ENCODE data around the gene TNFSF8.

TNFSF8 gene

DNA sequence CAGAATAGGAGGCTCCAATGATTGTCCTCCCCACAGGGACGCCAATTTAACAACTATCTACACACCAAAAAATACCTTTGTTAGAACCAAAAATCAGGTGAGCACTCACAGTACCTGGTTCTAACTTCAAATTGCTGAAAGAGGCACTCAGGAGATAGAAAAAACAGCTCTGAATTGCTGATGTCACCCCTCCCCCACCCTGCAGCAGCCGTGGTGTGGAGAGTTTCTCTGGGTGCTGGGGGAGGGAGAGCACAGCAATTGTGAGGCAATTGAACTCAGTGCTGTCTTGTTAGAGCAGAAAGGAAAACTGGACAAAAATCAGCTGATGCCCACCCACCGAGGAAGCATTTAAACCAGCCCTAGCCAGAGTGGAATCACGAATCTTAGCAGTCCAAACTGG lies 41.8 kb downstream of the TNFSF8 start:
- no peak for ATAC-seq
- Mint-ChIP-seq H3K36me3 (ENCODE audit: low read depth) (peaks cover 2% of the 10 kb centered on the region), H3K4me1 (peaks cover 58% of the 10 kb centered on the region), H3K27ac (no peak overlapping the region), H3K4me3 (no peak overlapping the region), H3K9me3 (peaks cover 32% of the 10 kb centered on the region), H3K27me3 (no peaks in the 10 kb centered on the region)
- DNase-seq = no peak

DNA sequence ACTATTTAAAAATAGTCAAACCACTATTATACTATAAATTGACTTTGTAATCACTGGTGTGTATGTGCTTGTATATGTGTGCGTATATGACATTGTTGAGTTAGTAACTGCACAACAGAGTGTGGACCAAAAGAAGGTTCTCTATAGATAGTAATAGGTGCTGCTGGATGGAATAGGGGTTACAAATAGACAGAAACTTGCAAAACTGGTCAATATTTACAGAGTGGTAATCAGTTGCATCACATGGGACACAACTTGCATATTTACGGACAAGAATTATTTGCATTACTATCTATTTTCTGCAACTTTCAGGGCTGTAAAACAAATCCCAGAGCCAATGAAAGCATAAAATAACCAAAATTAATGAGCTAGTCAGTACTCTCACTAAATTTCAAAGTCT lies 42.4 kb downstream of the TNFSF8 start:
- no peaks in the 10 kb centered on the region for H3K27me3 Mint-ChIP-seq
- DNase-seq = no peak
- H3K4me3 Mint-ChIP-seq = no peak overlapping the region
- no peak for ATAC-seq
- H3K9me3 Mint-ChIP-seq = peaks cover 33% of the 10 kb centered on the region
- no peak overlapping the region for H3K27ac Mint-ChIP-seq
- H3K4me1 Mint-ChIP-seq = peaks cover 52% of the 10 kb centered on the region
- H3K36me3 Mint-ChIP-seq (ENCODE audit: low read depth) = peaks cover 3% of the 10 kb centered on the region

DNA sequence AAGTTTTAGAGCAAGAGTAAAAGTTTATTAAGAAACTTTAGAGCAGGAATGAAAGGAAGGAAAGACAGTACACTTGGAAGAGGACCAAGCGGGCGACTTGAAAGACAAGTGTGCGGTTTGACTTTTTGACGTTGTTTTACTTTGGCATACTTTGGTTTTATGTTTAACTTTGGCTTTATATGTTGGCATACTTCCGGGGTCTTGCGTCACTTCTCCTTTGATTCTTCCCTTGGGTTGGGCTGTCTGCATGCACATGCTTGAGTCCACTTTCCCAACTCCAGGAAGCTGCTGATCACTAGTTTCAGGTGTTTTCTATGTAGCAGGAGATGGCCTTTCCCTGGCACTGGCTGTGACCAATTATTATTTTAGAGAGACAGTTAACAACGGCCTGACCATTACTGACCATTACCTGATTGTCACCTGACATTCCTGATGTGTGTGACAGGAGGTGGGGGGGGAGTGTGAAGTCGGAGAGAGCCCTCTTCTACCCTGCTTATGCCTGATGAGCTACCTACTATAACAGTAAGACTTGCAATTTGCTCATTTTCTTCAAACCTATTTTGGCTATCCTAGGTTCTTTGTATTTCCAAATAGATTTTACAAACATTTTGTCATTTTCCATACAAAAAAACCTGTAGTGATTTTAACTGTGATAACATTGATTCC lies 45.5 kb downstream of the TNFSF8 start:
- ATAC-seq (no peak), DNase-seq (no peak)
- peaks cover 23% of the 10 kb centered on the region for H3K9me3 Mint-ChIP-seq
- H3K4me3 Mint-ChIP-seq = no peak overlapping the region
- peaks cover 26% of the 10 kb centered on the region for H3K4me1 Mint-ChIP-seq
- no peak overlapping the region for H3K27ac Mint-ChIP-seq
- H3K36me3 Mint-ChIP-seq (ENCODE audit: low read depth) = peaks cover 3% of the 10 kb centered on the region
- H3K27me3 Mint-ChIP-seq = no peaks in the 10 kb centered on the region

DNA sequence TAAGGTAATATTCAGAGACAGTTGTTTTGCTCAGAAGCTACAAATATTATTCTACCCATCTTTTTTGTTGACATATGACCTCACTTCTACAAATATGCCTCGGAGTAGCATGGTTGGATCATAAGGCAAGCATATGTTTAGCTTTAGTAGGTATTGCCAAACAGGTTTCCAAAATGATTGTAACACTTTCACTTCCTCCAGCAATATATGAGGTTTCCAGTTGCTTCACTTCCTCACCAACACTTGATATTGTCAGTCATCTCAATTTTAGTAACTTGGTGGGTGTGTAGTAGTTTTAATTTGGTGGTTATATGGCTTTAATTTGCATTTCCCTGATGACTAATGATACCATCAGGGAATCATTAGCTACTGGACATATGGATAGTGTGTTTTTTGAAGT lies 46.7 kb downstream of the TNFSF8 start:
- Mint-ChIP-seq H3K4me1 (peaks cover 15% of the 10 kb centered on the region), H3K4me3 (no peak overlapping the region), H3K36me3 (ENCODE audit: low read depth) (peaks cover 3% of the 10 kb centered on the region), H3K9me3 (peaks cover 23% of the 10 kb centered on the region), H3K27ac (no peak overlapping the region), H3K27me3 (no peaks in the 10 kb centered on the region)
- peak; percentile 52 for ATAC-seq
- no peak for DNase-seq

DNA sequence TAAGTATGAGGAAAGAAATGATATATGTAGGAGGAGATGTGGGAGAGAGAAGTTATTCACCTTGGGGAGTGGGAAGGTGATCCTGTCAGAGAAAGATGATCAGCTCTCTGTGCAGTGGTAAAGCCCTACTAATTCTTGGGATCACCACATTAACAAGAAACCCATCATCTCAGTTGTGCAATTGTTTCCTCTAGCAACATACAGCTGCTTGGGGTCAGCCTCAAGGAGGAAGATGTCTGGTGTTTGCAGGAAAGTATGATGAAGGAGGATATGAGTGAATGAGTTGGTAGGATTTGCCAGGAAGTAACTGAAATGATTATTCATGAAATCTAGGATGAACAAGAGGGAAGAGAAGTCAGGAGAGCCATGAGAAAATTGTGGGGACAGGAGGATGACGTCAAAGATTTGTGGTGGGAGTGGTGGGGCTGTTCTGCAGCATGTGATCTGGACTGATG lies 50.1 kb downstream of the TNFSF8 start:
- Mint-ChIP-seq H3K27ac (no peak overlapping the region), H3K4me3 (no peak overlapping the region), H3K4me1 (peaks cover 13% of the 10 kb centered on the region), H3K27me3 (no peaks in the 10 kb centered on the region), H3K9me3 (peaks cover 36% of the 10 kb centered on the region), H3K36me3 (ENCODE audit: low read depth) (peaks cover 3% of the 10 kb centered on the region)
- DNase-seq = no peak
- peak; percentile 36 for ATAC-seq

DNA sequence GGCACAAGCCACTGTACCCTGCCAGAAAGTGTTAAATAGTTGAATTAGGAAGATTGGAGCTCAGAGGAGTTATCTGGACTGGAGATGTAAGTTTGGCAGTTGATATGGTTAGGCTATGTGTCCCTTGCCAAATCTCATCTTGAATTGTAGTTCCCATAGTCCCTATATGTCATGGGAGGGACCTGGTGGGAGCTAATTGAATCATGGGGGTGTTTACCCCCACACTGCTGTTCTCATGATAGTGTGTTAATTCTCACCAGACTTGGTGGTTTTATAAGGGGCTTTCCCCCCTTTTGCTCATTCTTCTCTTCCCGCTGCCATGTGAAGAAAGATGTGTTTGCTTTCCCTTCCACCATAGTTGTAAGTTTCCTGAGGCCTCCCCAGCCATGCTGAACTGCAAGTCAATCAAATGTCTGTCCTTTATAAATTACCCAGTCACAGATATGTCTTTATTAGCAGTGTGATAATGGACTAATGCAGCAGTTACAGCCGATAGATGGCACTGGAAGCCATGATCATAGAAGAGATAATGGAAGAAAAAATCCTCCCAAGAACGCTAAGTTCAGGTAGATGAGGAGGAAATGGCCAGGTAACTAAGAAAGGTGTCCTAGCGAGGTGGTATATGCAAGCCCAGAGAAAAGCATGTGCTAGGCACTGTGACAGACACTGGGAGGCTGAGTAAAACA lies 51.4 kb downstream of the TNFSF8 start:
- no peak for DNase-seq
- H3K27me3 Mint-ChIP-seq = no peaks in the 10 kb centered on the region

DNA sequence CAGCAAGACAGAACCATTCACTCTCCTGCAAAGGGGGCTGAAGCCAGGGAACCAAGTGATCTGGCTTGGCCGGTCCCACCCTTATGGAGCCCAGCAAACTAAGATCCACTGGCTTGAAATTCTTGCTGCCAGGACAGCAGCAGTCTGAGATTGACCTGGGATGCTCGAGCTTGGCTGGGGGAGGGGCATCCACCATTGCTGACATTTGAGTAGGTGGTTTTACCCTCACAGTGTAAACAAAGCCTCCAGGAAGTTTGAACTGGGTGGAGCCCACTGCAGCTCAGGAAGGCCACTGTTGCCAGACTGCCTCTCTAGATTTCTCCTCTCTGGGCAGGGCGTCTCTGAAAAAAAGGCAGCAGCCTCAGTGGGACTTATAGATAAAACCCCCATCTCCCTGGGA lies 60.5 kb downstream of the TNFSF8 start:
- Mint-ChIP-seq H3K4me1 (peaks cover 21% of the 10 kb centered on the region), H3K27ac (no peak overlapping the region), H3K36me3 (ENCODE audit: low read depth) (peaks cover 24% of the 10 kb centered on the region), H3K4me3 (no peak overlapping the region), H3K27me3 (no peaks in the 10 kb centered on the region), H3K9me3 (peaks cover 40% of the 10 kb centered on the region)
- ATAC-seq (no peak), DNase-seq (no peak)

More for the DNA sequence above, 51.4 kb downstream of the TNFSF8 start:
- peaks cover 6% of the 10 kb centered on the region for H3K36me3 Mint-ChIP-seq (ENCODE audit: low read depth)
- H3K4me3 Mint-ChIP-seq = no peak overlapping the region
- H3K9me3 Mint-ChIP-seq = peaks cover 36% of the 10 kb centered on the region
- H3K4me1 Mint-ChIP-seq = peaks cover 11% of the 10 kb centered on the region
- ATAC-seq = peak; percentile 24
- H3K27ac Mint-ChIP-seq = no peak overlapping the region

DNA sequence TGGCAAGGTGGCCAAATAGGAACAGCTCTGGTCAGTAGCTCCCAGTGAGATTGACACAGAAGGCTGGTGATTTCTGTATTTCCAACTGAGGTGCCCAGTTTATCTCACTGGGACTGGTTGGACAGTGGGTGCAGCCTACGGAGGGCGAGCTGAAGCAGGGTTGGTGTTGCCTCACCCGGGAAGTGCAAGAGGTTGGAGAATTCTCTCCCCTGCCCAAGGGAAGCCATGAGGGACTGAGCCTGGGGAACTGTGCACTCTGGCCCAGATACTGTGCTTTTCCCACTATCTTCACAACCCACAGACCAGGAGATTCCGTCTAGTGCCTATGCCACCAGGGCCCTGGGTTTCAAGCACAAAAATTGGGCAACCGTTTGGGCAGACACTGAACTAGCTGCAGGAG lies 61.0 kb downstream of the TNFSF8 start:
- ATAC-seq (no peak), DNase-seq (no peak)
- Mint-ChIP-seq H3K4me1 (peaks cover 21% of the 10 kb centered on the region), H3K36me3 (ENCODE audit: low read depth) (peaks cover 24% of the 10 kb centered on the region), H3K27ac (no peak overlapping the region), H3K9me3 (peaks cover 35% of the 10 kb centered on the region), H3K4me3 (no peak overlapping the region), H3K27me3 (no peaks in the 10 kb centered on the region)

DNA sequence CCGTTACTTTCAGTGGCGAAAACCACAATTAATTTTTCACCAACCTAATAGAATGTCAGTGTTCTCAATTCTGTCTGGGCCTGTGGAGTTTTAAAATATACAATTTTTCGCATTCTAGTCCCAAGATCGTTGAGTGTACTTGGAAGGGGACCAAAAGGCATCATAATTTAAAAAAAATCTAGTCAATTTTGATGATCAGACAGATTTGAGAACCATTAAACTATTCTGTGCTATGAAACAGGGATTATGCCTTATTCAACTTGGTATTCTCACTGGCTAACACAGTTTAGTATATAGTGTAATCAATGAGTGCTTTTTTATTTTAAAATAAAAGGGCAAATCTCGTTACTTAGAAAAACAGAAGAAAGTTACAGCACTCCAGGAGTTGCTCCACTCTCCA lies 63.1 kb downstream of the TNFSF8 start:
- H3K4me1 Mint-ChIP-seq = peaks cover 23% of the 10 kb centered on the region
- H3K27me3 Mint-ChIP-seq = no peaks in the 10 kb centered on the region
- ATAC-seq (no peak), DNase-seq (no peak)
- H3K9me3 Mint-ChIP-seq = peaks cover 16% of the 10 kb centered on the region
- H3K4me3 Mint-ChIP-seq = no peak overlapping the region
- peaks cover 15% of the 10 kb centered on the region for H3K36me3 Mint-ChIP-seq (ENCODE audit: low read depth)
- no peak overlapping the region for H3K27ac Mint-ChIP-seq

DNA sequence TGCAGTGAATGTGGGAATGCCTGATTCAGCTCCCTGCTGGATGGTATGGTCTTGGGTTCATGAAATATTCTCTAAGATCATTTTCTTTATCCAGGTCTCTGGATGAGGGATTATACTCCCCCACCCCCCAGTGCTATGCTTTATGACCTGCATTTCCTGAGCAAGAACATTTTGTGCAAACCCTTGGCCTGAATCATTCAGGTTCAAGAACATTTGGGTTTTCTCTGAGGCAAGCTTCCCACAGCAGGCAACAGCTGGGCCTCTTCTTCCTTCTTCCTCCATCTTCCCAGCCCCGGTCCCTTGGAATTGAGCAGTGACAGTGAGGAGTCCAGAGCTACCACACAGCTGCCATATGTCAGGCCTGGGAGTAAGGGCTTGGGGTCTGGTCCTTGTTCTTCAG lies 65.9 kb downstream of the TNFSF8 start:
- peaks cover 1% of the 10 kb centered on the region for H3K36me3 Mint-ChIP-seq (ENCODE audit: low read depth)
- H3K27me3 Mint-ChIP-seq = no peaks in the 10 kb centered on the region

DNA sequence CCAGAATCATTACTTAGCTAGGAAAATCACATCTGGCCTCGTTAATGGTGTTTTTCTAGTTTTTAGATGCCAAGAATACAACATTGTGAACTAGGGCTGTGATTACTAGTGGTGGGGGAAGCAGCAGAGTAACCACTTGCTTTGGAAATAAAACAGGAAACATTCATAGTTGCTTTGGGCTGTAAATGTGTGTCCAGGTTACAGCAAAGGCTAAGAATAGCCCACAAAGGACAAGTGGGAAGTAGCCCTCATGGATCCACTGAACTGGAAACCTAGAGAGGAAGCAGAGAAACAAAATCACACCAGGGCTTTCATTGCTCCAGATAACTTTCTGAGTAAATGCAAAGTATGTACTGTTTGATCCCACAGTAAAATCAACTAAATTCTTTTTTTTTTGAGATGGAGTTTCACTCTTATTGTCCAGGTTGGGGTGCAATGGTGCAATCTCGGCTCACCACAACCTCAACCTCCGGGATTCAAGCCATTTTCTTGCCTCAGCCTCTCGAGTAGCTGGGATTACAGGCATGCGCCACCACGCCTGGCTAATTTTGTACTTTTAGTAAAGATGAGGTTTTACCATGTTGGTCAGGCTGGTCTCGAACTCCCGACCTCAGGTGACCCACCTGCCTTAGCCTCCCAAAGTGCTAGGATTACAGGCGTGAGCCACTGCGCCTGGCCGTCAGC lies 68.3 kb downstream of the TNFSF8 start:
- Mint-ChIP-seq H3K36me3 (ENCODE audit: low read depth) (peaks cover 1% of the 10 kb centered on the region), H3K9me3 (peaks cover 4% of the 10 kb centered on the region), H3K27me3 (no peaks in the 10 kb centered on the region), H3K4me3 (no peak overlapping the region), H3K27ac (no peak overlapping the region), H3K4me1 (peaks cover 13% of the 10 kb centered on the region)
- ATAC-seq (no peak), DNase-seq (no peak)

More for the DNA sequence above, 65.9 kb downstream of the TNFSF8 start:
- ATAC-seq (no peak), DNase-seq (no peak)
- Mint-ChIP-seq H3K4me3 (no peak overlapping the region), H3K9me3 (no peaks in the 10 kb centered on the region), H3K4me1 (peaks cover 21% of the 10 kb centered on the region), H3K27ac (no peak overlapping the region)

DNA sequence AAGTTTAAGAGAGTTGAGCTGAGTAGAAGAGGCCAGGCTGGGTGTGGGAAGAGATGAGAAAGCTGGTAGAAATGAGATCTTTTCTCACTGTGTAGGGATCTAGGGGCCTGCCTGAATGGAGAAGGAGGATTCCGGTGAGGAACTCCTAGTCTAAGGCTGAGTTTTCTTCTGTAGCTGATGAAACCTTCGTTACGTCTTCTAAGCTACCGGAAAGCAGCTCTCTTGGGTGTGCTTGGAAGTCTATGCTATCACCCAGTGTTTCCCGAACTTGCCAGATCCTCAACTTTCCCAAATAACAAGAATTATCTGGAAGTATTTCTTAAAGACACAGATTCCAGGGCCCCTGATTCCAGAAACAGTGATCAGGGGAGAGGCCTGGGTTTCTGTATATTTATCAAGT lies 69.1 kb downstream of the TNFSF8 start:
- no peak for DNase-seq
- Mint-ChIP-seq H3K9me3 (peaks cover 4% of the 10 kb centered on the region), H3K27me3 (no peaks in the 10 kb centered on the region), H3K4me1 (peaks cover 19% of the 10 kb centered on the region), H3K36me3 (ENCODE audit: low read depth) (peaks cover 1% of the 10 kb centered on the region), H3K4me3 (no peak overlapping the region), H3K27ac (no peak overlapping the region)
- no peak for ATAC-seq

DNA sequence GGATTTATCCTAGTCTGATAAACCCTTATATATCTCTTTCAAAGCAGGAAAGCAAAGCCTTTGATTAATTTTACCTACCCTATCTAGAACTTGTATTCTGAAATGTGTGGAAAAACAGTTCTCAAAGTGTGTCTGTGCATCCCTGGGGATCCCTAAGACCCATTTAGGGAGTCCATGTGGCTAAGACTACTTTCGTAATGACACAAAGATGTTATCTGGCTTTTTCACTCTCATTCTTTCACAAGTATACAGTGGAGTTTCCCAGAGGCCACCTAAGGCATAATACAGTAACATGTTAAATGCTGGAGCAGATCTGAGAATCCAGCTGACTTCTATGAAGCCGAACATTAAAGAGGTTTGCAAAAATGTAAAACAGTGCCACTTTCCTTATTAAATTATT lies 70.2 kb downstream of the TNFSF8 start:
- Mint-ChIP-seq H3K27ac (no peak overlapping the region), H3K9me3 (peaks cover 4% of the 10 kb centered on the region), H3K36me3 (ENCODE audit: low read depth) (peaks cover 1% of the 10 kb centered on the region), H3K4me1 (peaks cover 19% of the 10 kb centered on the region), H3K4me3 (no peak overlapping the region), H3K27me3 (no peaks in the 10 kb centered on the region)
- DNase-seq (no peak), ATAC-seq (peak; percentile 65)

DNA sequence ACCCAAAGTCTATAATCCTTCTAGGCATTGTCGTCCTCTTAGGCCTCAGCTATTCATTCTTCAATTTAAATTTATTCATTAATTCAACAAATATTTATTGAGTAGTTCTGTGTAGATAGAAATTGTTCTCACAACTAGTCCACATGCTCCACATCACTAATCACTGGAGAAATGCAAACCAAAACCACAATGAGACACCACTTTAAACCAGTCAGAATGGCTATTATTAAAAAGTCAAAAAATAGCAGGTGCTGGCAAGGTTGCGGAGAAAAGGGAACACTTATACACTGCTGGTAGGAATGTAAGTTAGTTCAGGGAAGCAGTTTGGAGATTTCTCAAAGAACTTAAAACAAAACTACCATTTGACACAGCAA lies 73.5 kb downstream of the TNFSF8 start:
- DNase-seq (no peak), ATAC-seq (no peak)
- Mint-ChIP-seq H3K9me3 (peaks cover 4% of the 10 kb centered on the region), H3K27ac (no peak overlapping the region), H3K4me1 (peaks cover 18% of the 10 kb centered on the region), H3K27me3 (no peaks in the 10 kb centered on the region), H3K36me3 (ENCODE audit: low read depth) (no peaks in the 10 kb centered on the region), H3K4me3 (no peak overlapping the region)

All from activated naive CD8-positive, alpha-beta T cell treated with anti-CD3 and anti-CD28 coated beads, Interleukin-2, amount 50 U/mL, for 24 hours (primary cell).